ENCODE measurements around the gene WBP2.

DNA sequence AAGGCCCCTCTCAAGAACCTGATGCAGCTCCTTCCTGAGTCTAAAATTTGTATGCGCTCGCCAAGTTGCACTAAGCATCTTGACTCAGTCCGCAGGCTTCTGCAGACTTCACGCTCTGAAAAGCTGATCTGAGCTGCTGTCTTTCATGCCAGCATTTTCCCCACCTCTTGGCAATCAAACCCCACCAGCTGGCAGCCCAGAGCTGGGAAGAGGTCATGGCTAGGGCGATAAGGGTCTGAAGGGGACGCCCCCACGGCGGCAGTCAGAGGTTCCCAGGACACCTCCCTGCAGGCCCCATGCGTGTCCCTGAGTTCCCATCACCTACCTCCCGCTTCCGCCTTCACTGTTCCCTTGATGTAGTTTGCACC, 5.9 kb downstream of the WBP2 start:
- TF ChIP-seq CTCF (tag by site-specific recombination; IDR thresholded peaks at IDR 0.05) (no peak), ZNF248 (tag by site-specific recombination; IDR thresholded peaks at IDR 0.05) (no peak), HOXD13 (CRISPR knock-in tag; IDR thresholded peaks at IDR 0.05; ENCODE audit: borderline replicate concordance) (no peak), YY1 (tag by site-specific recombination; IDR thresholded peaks at IDR 0.05) (no peak), ZNF658 (tag by site-specific recombination; IDR thresholded peaks at IDR 0.05) (no peak), TRIM28 (IDR thresholded peaks at IDR 0.05; ENCODE audit: borderline replicate concordance, low read length) (no peak), ZNF335 (tag by site-specific recombination; conservative IDR thresholded peaks at IDR 0.05) (no peak), ZNF76 (tag by site-specific recombination; IDR thresholded peaks at IDR 0.05; ENCODE audit: borderline replicate concordance, low read depth) (no peak), HOXA7 (CRISPR knock-in tag; IDR thresholded peaks at IDR 0.05; ENCODE audit: borderline replicate concordance) (no peak)
- TF ChIP-seq, protein P1, sequence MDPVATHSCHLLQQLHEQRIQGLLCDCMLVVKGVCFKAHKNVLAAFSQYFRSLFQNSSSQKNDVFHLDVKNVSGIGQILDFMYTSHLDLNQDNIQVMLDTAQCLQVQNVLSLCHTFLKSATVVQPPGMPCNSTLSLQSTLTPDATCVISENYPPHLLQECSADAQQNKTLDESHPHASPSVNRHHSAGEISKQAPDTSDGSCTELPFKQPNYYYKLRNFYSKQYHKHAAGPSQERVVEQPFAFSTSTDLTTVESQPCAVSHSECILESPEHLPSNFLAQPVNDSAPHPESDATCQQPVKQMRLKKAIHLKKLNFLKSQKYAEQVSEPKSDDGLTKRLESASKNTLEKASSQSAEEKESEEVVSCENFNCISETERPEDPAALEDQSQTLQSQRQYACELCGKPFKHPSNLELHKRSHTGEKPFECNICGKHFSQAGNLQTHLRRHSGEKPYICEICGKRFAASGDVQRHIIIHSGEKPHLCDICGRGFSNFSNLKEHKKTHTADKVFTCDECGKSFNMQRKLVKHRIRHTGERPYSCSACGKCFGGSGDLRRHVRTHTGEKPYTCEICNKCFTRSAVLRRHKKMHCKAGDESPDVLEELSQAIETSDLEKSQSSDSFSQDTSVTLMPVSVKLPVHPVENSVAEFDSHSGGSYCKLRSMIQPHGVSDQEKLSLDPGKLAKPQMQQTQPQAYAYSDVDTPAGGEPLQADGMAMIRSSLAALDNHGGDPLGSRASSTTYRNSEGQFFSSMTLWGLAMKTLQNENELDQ (tag by site-specific recombination; IDR thresholded peaks at IDR 0.05; ENCODE audit: low read depth), result no peak

Measured in HEK293 (cell line).